Heart left ventricle (tissue), 13 donors: ENCODE data around the gene ZNF41.

Experiments
- CTCF ChIP-seq, 12 donors: fragments of 200-600 bp; sonication (generic) in 4 of 12; IDR thresholded peaks; one replicate each; pipeline versions ENCODE4 v1.5.0 to v1.8.0; 2018 to 2022; ENCODE audit warnings: antibody characterized with exemption in 12 of 12, mild to moderate bottlenecking in 5 of 12
- POLR2A ChIP-seq, 2 donors: fragments of 450-650 bp; IDR thresholded peaks; one replicate each; pipeline ENCODE4 v1.6.1; 2017; ENCODE audit warnings: antibody characterized with exemption in 2 of 2, mild to moderate bottlenecking in 2 of 2, moderate library complexity in 2 of 2
- donor health status: ischemic (EF 13 %, LVEDD 7.1; RV severe dilation, severe dysfunction).
- donor health status: DM: no; HTN: yes; CAD: no.
- donor health status: DM: no; HTN: no; CAD: no.
- donor health status: ischemic (EF 25% LVEDD 6.9; RV normal size, moderate dysfunction).
- donor health status: ischemic (EF 25% LVEDD 5.7; RV mildly dilated, moderate dysfunction).
- donor health status: ischemic (EF 35%, LVEDD 5.7; RV mildly dilated, moderate dysfunction).
- donor health status: nonischemic (EF 11% LVEDD 7.7; RV severe dilation, severe dysfunction).
- donor health status: DM: yes; HTN: yes; CAD: no.
- donor health status: PGD.
- donor health status: ischemic (EF 29% LVEDD 5.4; RV normal size, mild dysfunction).
- donor health status: nonischemic (EF 23%, LVEDD 6.1; RV moderate dilation, normal function).

GRCh38 chrX:47499293-47499692 lies 16.3 kb upstream of the ZNF41 start:
- TF ChIP-seq CTCF (IDR thresholded peaks at IDR 0.05) (no peak), POLR2A (IDR thresholded peaks at IDR 0.05) (no peak)
